NCI-H1694 (cell line): Measurements from ENCODE around the gene TNFRSF19.

Experiments
- DNase-seq: peaks from one replicate; lab custom pipeline; 2025; lab: John Stamatoyannopoulos, UW

The TNFRSF19 gene

GRCh38 chr13:23628765-23629565 lies 58.8 kb downstream of the TNFRSF19 start:
- no peak for DNase-seq

- no peak for DNase-seq
Observed at GRCh38 chr13:23629566-23630272, 59.5 kb downstream of the TNFRSF19 start.

GRCh38 chr13:23630349-23631093 lies 60.3 kb downstream of the TNFRSF19 start:
- DNase-seq: no peak

- DNase-seq: no peak
Observed at GRCh38 chr13:23631311-23632047, 61.3 kb downstream of the TNFRSF19 start.

GRCh38 chr13:23632048-23632582 lies 61.9 kb downstream of the TNFRSF19 start:
- DNase-seq: no peak

- no peak for DNase-seq
Observed at GRCh38 chr13:23632741-23633140, 62.5 kb downstream of the TNFRSF19 start.

GRCh38 chr13:23634897-23635296 lies 64.7 kb downstream of the TNFRSF19 start:
- no peak for DNase-seq

GRCh38 chr13:23636360-23636759 lies 66.1 kb downstream of the TNFRSF19 start:
- no peak for DNase-seq

- peak; percentile 58 for DNase-seq
Observed at GRCh38 chr13:23637829-23638228, 67.6 kb downstream of the TNFRSF19 start.

GRCh38 chr13:23639674-23640073 lies 69.5 kb downstream of the TNFRSF19 start:
- no peak for DNase-seq

GRCh38 chr13:23642110-23642509 lies 71.9 kb downstream of the TNFRSF19 start:
- DNase-seq: no peak

- DNase-seq: no peak
Observed at GRCh38 chr13:23643338-23644125, 73.3 kb downstream of the TNFRSF19 start.

- no peak for DNase-seq
Observed at GRCh38 chr13:23644126-23644419, 73.9 kb downstream of the TNFRSF19 start.

- DNase-seq: no peak
Observed at GRCh38 chr13:23644527-23645138, 74.4 kb downstream of the TNFRSF19 start.

GRCh38 chr13:23645851-23646250 lies 75.6 kb downstream of the TNFRSF19 start:
- DNase-seq: no peak

- DNase-seq: no peak
Observed at GRCh38 chr13:23651439-23651838, 81.2 kb downstream of the TNFRSF19 start.

- no peak for DNase-seq
Observed at GRCh38 chr13:23651887-23652286, 81.7 kb downstream of the TNFRSF19 start.

- DNase-seq: no peak
Observed at GRCh38 chr13:23652909-23653726, 82.9 kb downstream of the TNFRSF19 start.
